ENCODE results near the gene AGRN.

- TF ChIP-seq POLR2A (IDR thresholded peaks at IDR 0.05) = no peak
- no peak for TF ChIP-seq CTCF (IDR thresholded peaks at IDR 0.05)
Measured at GRCh38 chr1:1085171-1085841, 65.4 kb downstream of the AGRN start.
